K562 (cell line): ENCODE results near the gene CCR6.

ENCODE experiments used
- CTCF ChIP-seq, 3 experiments: IDR thresholded peaks in 2 of 3; conservative IDR thresholded peaks in 1 of 3; 2 replicates each; pipeline ENCODE4 v1.5.1; 2011 to 2012; ENCODE audit warnings: low read length in 3 of 3, mild to moderate bottlenecking in 3 of 3, control low read depth in 2 of 3, improper control_type of control experiment in 1 of 3, inconsistent platforms in 1 of 3, low read depth in 1 of 3, mixed read lengths in 1 of 3, moderate library complexity in 1 of 3; ENCODE audit not compliant: insufficient read depth in 2 of 3
- DMBX1 ChIP-seq: fragments of 250-450 bp; sonication (Bioruptor Pico); IDR thresholded peaks from 2 replicates; pipeline ENCODE4 v1.8.0; 2022; ENCODE audit warnings: inconsistent platforms, mild to moderate bottlenecking, moderate library complexity, borderline replicate concordance
- ILK ChIP-seq: fragments of 450-650 bp; IDR thresholded peaks from 2 replicates; pipeline ENCODE4 v1.6.1; 2016; ENCODE audit warnings: missing genetic modification characterization, low read depth, mild to moderate bottlenecking, missing compliant biosample characterization, moderate library complexity, borderline replicate concordance
- POLR2AphosphoS5 ChIP-seq: IDR thresholded peaks from 2 replicates; pipeline ENCODE4 v1.6.1; 2011; ENCODE audit warnings: mild to moderate bottlenecking, low read depth, low read length, moderate library complexity; ENCODE audit not compliant: control insufficient read depth, insufficient read depth
- RAD21 ChIP-seq, 2 experiments: fragments of 250-450 bp in 1 of 2; fragments of 450-650 bp in 1 of 2; sonication (Bioruptor Pico) in 1 of 2; formaldehyde crosslinking in 1 of 2; IDR thresholded peaks in 1 of 2; conservative IDR thresholded peaks in 1 of 2; 2 replicates each; pipeline versions ENCODE4 v1.4.0 to v1.8.0; 2020 to 2022; ENCODE audit warnings: mild to moderate bottlenecking in 2 of 2, moderate library complexity in 1 of 2
- RERE ChIP-seq: sonication (generic); formaldehyde crosslinking; IDR thresholded peaks from 2 replicates; pipeline ENCODE4 v1.8.0; 2023; ENCODE audit warnings: missing genetic modification reagents, mild to moderate bottlenecking, borderline replicate concordance
- RFX5 ChIP-seq: IDR thresholded peaks from 2 replicates; pipeline ENCODE4 v1.6.1; 2011; ENCODE audit warnings: low read depth, mild to moderate bottlenecking, improper control_type of control experiment, low read length
- SNAPC5 ChIP-seq: fragments of 250-450 bp; sonication (Bioruptor Pico); IDR thresholded peaks from 2 replicates; pipeline ENCODE4 v1.8.0; 2021; ENCODE audit warnings: moderate library complexity, mild to moderate bottlenecking, inconsistent platforms
- ZFX ChIP-seq: sonication (generic); formaldehyde crosslinking; IDR thresholded peaks from 2 replicates; pipeline ENCODE4 v1.8.0; 2022; ENCODE audit warnings: mild to moderate bottlenecking, missing genetic modification reagents, moderate library complexity

GRCh38 chr6:167097770-167098169 lies 25.1 kb upstream of the CCR6 start:
- TF ChIP-seq ZFX (CRISPR knock-in tag), result no peak
- no peak for TF ChIP-seq CTCF (IDR thresholded peaks at IDR 0.05 in 2 of 3, conservative IDR thresholded peaks at IDR 0.05 in 1 of 3; ENCODE audit: insufficient read depth in 2 of 3, low read depth in 1 of 3, low read length in 3 of 3)
- no peak for TF ChIP-seq ILK (tag)
- TF ChIP-seq DMBX1, result no peak
- no peak for TF ChIP-seq SNAPC5
- no peak for TF ChIP-seq RERE (CRISPR knock-in tag)
- no peak for TF ChIP-seq RFX5
- no peak for TF ChIP-seq RAD21 (CRISPR knock-in tag; conservative IDR thresholded peaks at IDR 0.05 in 1 of 2, IDR thresholded peaks at IDR 0.05 in 1 of 2)
- no peak for TF ChIP-seq POLR2AphosphoS5
